ENCODE data around the gene ABLIM1. TPM values are rescaled to one million over a fixed set of nuclear protein-coding genes. Genes with fewer than 3 reads are reported as not detected.

ABLIM1 gene
- total and polyA plus RNA-seq, 2 of the 13 experiments (the other 11 are each of a cell fraction or from before 2014, with no cell fraction given) = 59.4 to 92.7 TPM

GRCh38 chr10:114556236-114557122, 101.6 kb downstream of the ABLIM1 start (continued):
- TF ChIP-seq, protein P1, sequence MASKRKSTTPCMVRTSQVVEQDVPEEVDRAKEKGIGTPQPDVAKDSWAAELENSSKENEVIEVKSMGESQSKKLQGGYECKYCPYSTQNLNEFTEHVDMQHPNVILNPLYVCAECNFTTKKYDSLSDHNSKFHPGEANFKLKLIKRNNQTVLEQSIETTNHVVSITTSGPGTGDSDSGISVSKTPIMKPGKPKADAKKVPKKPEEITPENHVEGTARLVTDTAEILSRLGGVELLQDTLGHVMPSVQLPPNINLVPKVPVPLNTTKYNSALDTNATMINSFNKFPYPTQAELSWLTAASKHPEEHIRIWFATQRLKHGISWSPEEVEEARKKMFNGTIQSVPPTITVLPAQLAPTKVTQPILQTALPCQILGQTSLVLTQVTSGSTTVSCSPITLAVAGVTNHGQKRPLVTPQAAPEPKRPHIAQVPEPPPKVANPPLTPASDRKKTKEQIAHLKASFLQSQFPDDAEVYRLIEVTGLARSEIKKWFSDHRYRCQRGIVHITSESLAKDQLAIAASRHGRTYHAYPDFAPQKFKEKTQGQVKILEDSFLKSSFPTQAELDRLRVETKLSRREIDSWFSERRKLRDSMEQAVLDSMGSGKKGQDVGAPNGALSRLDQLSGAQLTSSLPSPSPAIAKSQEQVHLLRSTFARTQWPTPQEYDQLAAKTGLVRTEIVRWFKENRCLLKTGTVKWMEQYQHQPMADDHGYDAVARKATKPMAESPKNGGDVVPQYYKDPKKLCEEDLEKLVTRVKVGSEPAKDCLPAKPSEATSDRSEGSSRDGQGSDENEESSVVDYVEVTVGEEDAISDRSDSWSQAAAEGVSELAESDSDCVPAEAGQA (IDR thresholded peaks at IDR 0.05; ENCODE audit: low read depth) = no peak
- TF ChIP-seq, protein P1 (CRISPR knock-in tag; IDR thresholded peaks at IDR 0.05; ENCODE audit: borderline replicate concordance) = no peak
- TF ChIP-seq, protein P2, sequence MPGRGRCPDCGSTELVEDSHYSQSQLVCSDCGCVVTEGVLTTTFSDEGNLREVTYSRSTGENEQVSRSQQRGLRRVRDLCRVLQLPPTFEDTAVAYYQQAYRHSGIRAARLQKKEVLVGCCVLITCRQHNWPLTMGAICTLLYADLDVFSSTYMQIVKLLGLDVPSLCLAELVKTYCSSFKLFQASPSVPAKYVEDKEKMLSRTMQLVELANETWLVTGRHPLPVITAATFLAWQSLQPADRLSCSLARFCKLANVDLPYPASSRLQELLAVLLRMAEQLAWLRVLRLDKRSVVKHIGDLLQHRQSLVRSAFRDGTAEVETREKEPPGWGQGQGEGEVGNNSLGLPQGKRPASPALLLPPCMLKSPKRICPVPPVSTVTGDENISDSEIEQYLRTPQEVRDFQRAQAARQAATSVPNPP (CRISPR knock-in tag; IDR thresholded peaks at IDR 0.05) = no peak
- TF ChIP-seq, protein P3, sequence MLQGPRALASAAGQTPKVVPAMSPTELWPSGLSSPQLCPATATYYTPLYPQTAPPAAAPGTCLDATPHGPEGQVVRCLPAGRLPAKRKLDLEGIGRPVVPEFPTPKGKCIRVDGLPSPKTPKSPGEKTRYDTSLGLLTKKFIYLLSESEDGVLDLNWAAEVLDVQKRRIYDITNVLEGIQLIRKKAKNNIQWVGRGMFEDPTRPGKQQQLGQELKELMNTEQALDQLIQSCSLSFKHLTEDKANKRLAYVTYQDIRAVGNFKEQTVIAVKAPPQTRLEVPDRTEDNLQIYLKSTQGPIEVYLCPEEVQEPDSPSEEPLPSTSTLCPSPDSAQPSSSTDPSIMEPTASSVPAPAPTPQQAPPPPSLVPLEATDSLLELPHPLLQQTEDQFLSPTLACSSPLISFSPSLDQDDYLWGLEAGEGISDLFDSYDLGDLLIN (CRISPR knock-in tag; IDR thresholded peaks at IDR 0.05; ENCODE audit: borderline replicate concordance) = no peak
- no peak for TF ChIP-seq ZHX1 (CRISPR knock-in tag; IDR thresholded peaks at IDR 0.05; ENCODE audit: low read depth)
- TF ChIP-seq LBX2 (CRISPR knock-in tag; IDR thresholded peaks at IDR 0.05; ENCODE audit: borderline replicate concordance) = no peak
- TF ChIP-seq, protein P4, sequence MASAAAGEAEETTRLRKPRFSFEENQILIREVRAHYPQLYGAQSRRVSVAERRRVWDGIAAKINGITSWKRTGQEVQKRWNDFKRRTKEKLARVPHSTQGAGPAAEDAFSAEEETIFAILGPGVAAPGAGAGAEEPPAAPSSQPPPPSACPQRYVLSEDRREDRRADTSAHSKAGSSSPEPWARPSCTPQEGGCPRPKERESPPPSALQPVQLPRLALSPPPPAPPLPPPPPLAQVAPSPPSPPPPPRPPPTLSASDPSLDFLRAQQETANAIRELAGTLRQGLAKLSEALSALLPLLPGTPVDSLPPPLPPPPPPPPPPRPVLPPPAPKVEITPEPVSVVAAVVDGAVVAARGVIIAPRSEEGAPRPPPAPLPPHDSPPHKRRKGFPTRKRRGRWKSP (CRISPR knock-in tag; IDR thresholded peaks at IDR 0.05) = no peak
- TF ChIP-seq, protein P5, sequence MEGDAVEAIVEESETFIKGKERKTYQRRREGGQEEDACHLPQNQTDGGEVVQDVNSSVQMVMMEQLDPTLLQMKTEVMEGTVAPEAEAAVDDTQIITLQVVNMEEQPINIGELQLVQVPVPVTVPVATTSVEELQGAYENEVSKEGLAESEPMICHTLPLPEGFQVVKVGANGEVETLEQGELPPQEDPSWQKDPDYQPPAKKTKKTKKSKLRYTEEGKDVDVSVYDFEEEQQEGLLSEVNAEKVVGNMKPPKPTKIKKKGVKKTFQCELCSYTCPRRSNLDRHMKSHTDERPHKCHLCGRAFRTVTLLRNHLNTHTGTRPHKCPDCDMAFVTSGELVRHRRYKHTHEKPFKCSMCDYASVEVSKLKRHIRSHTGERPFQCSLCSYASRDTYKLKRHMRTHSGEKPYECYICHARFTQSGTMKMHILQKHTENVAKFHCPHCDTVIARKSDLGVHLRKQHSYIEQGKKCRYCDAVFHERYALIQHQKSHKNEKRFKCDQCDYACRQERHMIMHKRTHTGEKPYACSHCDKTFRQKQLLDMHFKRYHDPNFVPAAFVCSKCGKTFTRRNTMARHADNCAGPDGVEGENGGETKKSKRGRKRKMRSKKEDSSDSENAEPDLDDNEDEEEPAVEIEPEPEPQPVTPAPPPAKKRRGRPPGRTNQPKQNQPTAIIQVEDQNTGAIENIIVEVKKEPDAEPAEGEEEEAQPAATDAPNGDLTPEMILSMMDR (CRISPR knock-in tag; IDR thresholded peaks at IDR 0.05) = no peak
- no peak for TF ChIP-seq ZNF296 (CRISPR knock-in tag; conservative IDR thresholded peaks at IDR 0.05)
- TF ChIP-seq HNRNPH1 (optimal IDR thresholded peaks at IDR 0.05; ENCODE audit: low read depth, low read length) = no peak
- no peak for TF ChIP-seq ZNF331 (CRISPR knock-in tag; IDR thresholded peaks at IDR 0.05)
- 0 out of 2 replicates have a peak, but pooled peaks have one; percentile 11 for TF ChIP-seq PHF21A (CRISPR knock-in tag; IDR thresholded peaks at IDR 0.05)
- no peak for TF ChIP-seq RFX1 (IDR thresholded peaks at IDR 0.05)

Data from HepG2 (cell line).